RWPE1 (cell line): ENCODE results near the gene PPT2.
"Not testable (repeated sequence)": the region's sequence is repeated elsewhere in the genome, so short reads cannot be mapped to it uniquely, and the experiment has no call there.

Source experiments
- CTCF ChIA-PET: fragments of 350-600 bp; sonication (Branson Sonifier 250); formaldehyde crosslinking; extraction: SDS; loops from one replicate; lab custom pipeline; 2021; lab: Yijun Ruan, JAX
- POLR2A ChIA-PET: fragments of 400-600 bp; formaldehyde crosslinking; extraction: SDS; loops from one replicate; lab custom pipeline; 2020; ENCODE audit warnings: antibody characterized with exemption; ENCODE audit not compliant: low non-redundant PET; lab: Yijun Ruan, JAX
- DNase-seq: peaks from one replicate; pipeline ENCODE4 v3.0.0; 2012; ENCODE audit warnings: low spot score
- H3K27ac ChIP-seq: fragments of 450-650 bp; 2 replicates; pipeline ENCODE4 v1.5.1; 2017
- CTCF ChIP-seq: fragments of 450-650 bp; conservative IDR thresholded peaks from 2 replicates; pipeline ENCODE4 v1.5.1; 2017; ENCODE audit warnings: low read depth, mild to moderate bottlenecking

The PPT2 gene

GRCh38 chr6:32133786-32134185 lies 20.2 kb upstream of the PPT2 start:
- ChIA-PET POLR2A (no interaction called here), CTCF (no interaction called here)
- no peak for DNase-seq
- TF ChIP-seq CTCF, result no peak
- no peak overlapping the region for H3K27ac ChIP-seq

- H3K27ac ChIP-seq, result no peak overlapping the region
- ChIA-PET POLR2A (no interaction called here), CTCF (no interaction called here)
- no peak for DNase-seq
- no peak for TF ChIP-seq CTCF
Observed at GRCh38 chr6:32137454-32137853, 16.5 kb upstream of the PPT2 start.

- ChIA-PET POLR2A (no interaction called here), CTCF (no interaction called here)
- TF ChIP-seq CTCF, result no peak
- DNase-seq, result no peak
- no peak overlapping the region for H3K27ac ChIP-seq
Observed at GRCh38 chr6:32139590-32139989, 14.4 kb upstream of the PPT2 start.

- ChIA-PET POLR2A (no interaction called here), CTCF (interaction anchor here (0.9 to 1.1 kb wide), 2 partner anchors 10 to 14 kb away, joined by 3 read pairs; no protein-coding TSS in a partner anchor)
- TF ChIP-seq CTCF, result no peak
- DNase-seq, result no peak
- no peak overlapping the region for H3K27ac ChIP-seq
Observed at GRCh38 chr6:32140420-32141046, 13.4 kb upstream of the PPT2 start.

- H3K27ac ChIP-seq, CTCF ChIA-PET, DNase-seq, POLR2A ChIA-PET: not testable (repeated sequence)
Observed at GRCh38 chr6:32144238-32144637, 9.7 kb upstream of the PPT2 start.

GRCh38 chr6:32146287-32146686 lies 7.7 kb upstream of the PPT2 start:
- POLR2A ChIA-PET, result no interaction called here
- no peak overlapping the region for H3K27ac ChIP-seq
- no peak for DNase-seq
- CTCF ChIA-PET, result interaction anchor here (0.6 to 1.7 kb wide), 2 partner anchors 17 to 27 kb away, joined by 4 to 6 read pairs; no protein-coding TSS in a partner anchor
- no peak for TF ChIP-seq CTCF

GRCh38 chr6:32146687-32147086 lies 7.3 kb upstream of the PPT2 start:
- no peak for TF ChIP-seq CTCF
- no peak overlapping the region for H3K27ac ChIP-seq
- ChIA-PET CTCF (interaction anchor here (0.6 to 1.7 kb wide), 2 partner anchors 17 to 28 kb away, joined by 4 to 6 read pairs; no protein-coding TSS in a partner anchor), POLR2A (no interaction called here)
- no peak for DNase-seq
